ENCODE measurements around the gene TIMM44.
"Not testable (repeated sequence)": the region's sequence is repeated elsewhere in the genome, so short reads cannot be mapped to it uniquely, and the experiment has no call there.

The TIMM44 gene

GRCh38 chr19:7976461-7976860 is 33.0 kb upstream of the TIMM44 start:
- DNase-seq (ENCODE audit: low spot score): no peak

GRCh38 chr19:7975037-7975436 is 31.6 kb upstream of the TIMM44 start:
- no peak for DNase-seq (ENCODE audit: low spot score)

- no peak for DNase-seq (ENCODE audit: low spot score)
These were observed 30.4 kb upstream of the TIMM44 start for GRCh38 chr19:7973883-7974282.

GRCh38 chr19:7971553-7972520 is 28.4 kb upstream of the TIMM44 start:
- no peak for DNase-seq (ENCODE audit: low spot score)

- DNase-seq (ENCODE audit: low spot score): peak; percentile 71
These were observed 27.4 kb upstream of the TIMM44 start for GRCh38 chr19:7970716-7971448.

GRCh38 chr19:7969555-7969939 is 26.1 kb upstream of the TIMM44 start:
- no peak for DNase-seq (ENCODE audit: low spot score)

GRCh38 chr19:7968796-7969554 is 25.5 kb upstream of the TIMM44 start:
- DNase-seq (ENCODE audit: low spot score): peak; percentile 48

GRCh38 chr19:7968008-7968795 is 24.7 kb upstream of the TIMM44 start:
- no peak for DNase-seq (ENCODE audit: low spot score)

- DNase-seq (ENCODE audit: low spot score): no peak
These were observed 22.6 kb upstream of the TIMM44 start for GRCh38 chr19:7965921-7966665.

GRCh38 chr19:7965259-7965841 is 21.9 kb upstream of the TIMM44 start:
- no peak for DNase-seq (ENCODE audit: low spot score)

- DNase-seq (ENCODE audit: low spot score): no peak
These were observed 20.1 kb upstream of the TIMM44 start for GRCh38 chr19:7963566-7963965.

- no peak for DNase-seq (ENCODE audit: low spot score)
These were observed 19.3 kb upstream of the TIMM44 start for GRCh38 chr19:7962644-7963268.

- no peak for DNase-seq (ENCODE audit: low spot score)
These were observed 18.6 kb upstream of the TIMM44 start for GRCh38 chr19:7961920-7962626.

- DNase-seq (ENCODE audit: low spot score): not testable (repeated sequence)
These were observed 17.6 kb upstream of the TIMM44 start for GRCh38 chr19:7961082-7961481.

- DNase-seq (ENCODE audit: low spot score): no peak
These were observed 15.7 kb upstream of the TIMM44 start for GRCh38 chr19:7959211-7959610.

GRCh38 chr19:7955696-7956095 is 12.2 kb upstream of the TIMM44 start:
- no peak for DNase-seq (ENCODE audit: low spot score)

GRCh38 chr19:7953576-7953975 is 10.1 kb upstream of the TIMM44 start:
- DNase-seq (ENCODE audit: low spot score): no peak

- DNase-seq (ENCODE audit: low spot score): peak; percentile 35
These were observed 9.6 kb upstream of the TIMM44 start for GRCh38 chr19:7953060-7953459.

- no peak for DNase-seq (ENCODE audit: low spot score)
These were observed 4.5 kb upstream of the TIMM44 start for GRCh38 chr19:7947939-7948338.

Measured in AG20443 (cell line).